HEK293T (cell line): Measurements from ENCODE around the gene TLE4.
"Not testable (repeated sequence)": the region's sequence is repeated elsewhere in the genome, so short reads cannot be mapped to it uniquely, and the experiment has no call there.

ENCODE experiments used
- CTCF ChIA-PET: fragments of 350-600 bp; formaldehyde crosslinking; extraction: SDS; loops from one replicate; lab custom pipeline; 2021; ENCODE audit warnings: antibody characterized with exemption, inconsistent platforms; lab: Yijun Ruan, JAX
- POLR2A ChIA-PET: fragments of 350-600 bp; formaldehyde crosslinking; extraction: SDS; loops from one replicate; lab custom pipeline; 2020; ENCODE audit warnings: antibody characterized with exemption, inconsistent platforms; lab: Yijun Ruan, JAX
- DNase-seq: peaks from one replicate; pipeline ENCODE4 v3.0.0; 2012; ENCODE audit warnings: mixed read lengths; ENCODE audit errors: extremely low spot score
- ARNT ChIP-seq: fragments of 450-650 bp; IDR thresholded peaks from 2 replicates; pipeline ENCODE4 v1.6.1; 2017; ENCODE audit warnings: mild to moderate bottlenecking
- BHLHE40 ChIP-seq: fragments of 450-650 bp; IDR thresholded peaks from 2 replicates; pipeline ENCODE4 v1.6.1; 2016; ENCODE audit warnings: mild to moderate bottlenecking, moderate library complexity, borderline replicate concordance
- CTBP1 ChIP-seq: fragments of 450-650 bp; IDR thresholded peaks from 2 replicates; pipeline ENCODE4 v1.6.1; 2016; ENCODE audit warnings: borderline replicate concordance
- ELF4 ChIP-seq: fragments of 450-650 bp; IDR thresholded peaks from 2 replicates; pipeline ENCODE4 v1.6.1; 2017; ENCODE audit warnings: antibody characterized with exemption
- FOXA1 ChIP-seq: fragments of 450-650 bp; IDR thresholded peaks from 2 replicates; pipeline ENCODE4 v1.6.1; 2016; ENCODE audit warnings: mild to moderate bottlenecking
- FOXK2 ChIP-seq: fragments of 450-650 bp; IDR thresholded peaks from 2 replicates; pipeline ENCODE4 v1.6.1; 2016; ENCODE audit warnings: mild to moderate bottlenecking
- FOXM1 ChIP-seq: fragments of 450-650 bp; IDR thresholded peaks from 2 replicates; pipeline ENCODE4 v1.6.1; 2017; ENCODE audit warnings: mild to moderate bottlenecking, borderline replicate concordance
- HDGF ChIP-seq: fragments of 450-650 bp; IDR thresholded peaks from 2 replicates; pipeline ENCODE4 v1.6.1; 2017; ENCODE audit warnings: antibody characterized with exemption, borderline replicate concordance
- L3MBTL2 ChIP-seq: fragments of 450-650 bp; conservative IDR thresholded peaks from 2 replicates; pipeline ENCODE4 v1.6.1; 2016; ENCODE audit warnings: mild to moderate bottlenecking
- LEF1 ChIP-seq: fragments of 450-650 bp; IDR thresholded peaks from 2 replicates; pipeline ENCODE4 v1.6.1; 2017; ENCODE audit warnings: mild to moderate bottlenecking, borderline replicate concordance
- NFRKB ChIP-seq: fragments of 450-650 bp; IDR thresholded peaks from 2 replicates; pipeline ENCODE4 v1.6.1; 2016; ENCODE audit warnings: mild to moderate bottlenecking, moderate library complexity
- PKNOX1 ChIP-seq: fragments of 450-650 bp; IDR thresholded peaks from 2 replicates; pipeline ENCODE4 v1.6.1; 2016
- SP1 ChIP-seq: fragments of 450-650 bp; IDR thresholded peaks from 2 replicates; pipeline ENCODE4 v1.6.1; 2017
- SUZ12 ChIP-seq: fragments of 450-650 bp; IDR thresholded peaks from 2 replicates; pipeline ENCODE4 v1.6.1; 2016; ENCODE audit warnings: mild to moderate bottlenecking
- TARDBP ChIP-seq: fragments of 450-650 bp; IDR thresholded peaks from 2 replicates; pipeline ENCODE4 v1.6.1; 2016
- ZNF384 ChIP-seq: fragments of 450-650 bp; IDR thresholded peaks from 2 replicates; pipeline ENCODE4 v1.6.1; 2016

The TLE4 gene

DNA sequence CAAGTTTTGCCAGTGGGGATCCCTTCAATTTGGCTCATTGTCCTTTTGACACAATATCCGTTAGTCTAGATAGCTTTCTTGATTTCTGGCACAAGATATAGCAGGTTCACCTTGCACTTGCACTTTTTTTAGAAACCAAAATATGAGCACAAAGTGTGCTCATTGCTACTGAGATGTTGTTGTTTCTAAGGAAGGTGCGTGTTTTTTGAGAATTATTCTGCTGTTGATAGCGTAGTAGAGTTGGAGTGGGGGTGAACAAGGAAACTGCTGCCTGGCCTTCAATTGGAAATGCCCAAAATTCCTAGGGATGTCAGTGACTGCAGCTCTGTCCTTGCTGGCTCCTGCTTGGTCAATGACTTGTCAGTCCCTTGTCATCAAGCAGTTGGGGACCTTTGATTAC lies 73.3 kb downstream of the TLE4 start:
- ChIA-PET CTCF (no interaction called here), POLR2A (no interaction called here)
- TF ChIP-seq PKNOX1: no peak
- no peak for TF ChIP-seq TARDBP
- no peak for TF ChIP-seq L3MBTL2
- no peak for TF ChIP-seq ZNF384
- TF ChIP-seq BHLHE40: no peak
- TF ChIP-seq SP1: no peak
- TF ChIP-seq SUZ12: no peak
- no peak for TF ChIP-seq FOXK2
- TF ChIP-seq LEF1: no peak
- no peak for TF ChIP-seq FOXM1
- DNase-seq: no peak

DNA sequence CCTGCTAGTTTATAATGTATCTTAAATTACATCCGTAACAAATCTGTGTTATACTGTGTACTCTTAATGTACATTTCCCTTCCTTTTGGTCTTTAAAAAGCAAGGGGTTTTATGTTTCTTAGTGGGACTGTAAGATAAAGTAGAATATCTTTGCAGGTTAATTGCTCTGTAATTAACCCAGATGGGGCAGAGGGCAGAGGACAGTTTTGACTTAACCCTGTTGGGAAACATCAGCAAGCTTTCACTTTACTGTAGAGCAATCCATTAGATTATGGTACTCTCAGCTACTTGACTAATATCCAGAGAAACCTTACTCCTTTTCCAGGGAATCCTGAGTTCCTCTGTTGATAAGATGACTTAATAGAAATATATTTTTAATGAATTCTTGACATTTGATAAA lies 74.3 kb downstream of the TLE4 start:
- POLR2A ChIA-PET: no interaction called here
- no peak for DNase-seq
- TF ChIP-seq SP1: no peak
- no peak for TF ChIP-seq ELF4
- TF ChIP-seq ZNF384: no peak
- no peak for TF ChIP-seq ARNT
- TF ChIP-seq LEF1: no peak
- TF ChIP-seq FOXK2: no peak
- TF ChIP-seq SUZ12: no peak
- no peak for TF ChIP-seq FOXA1
- no peak for TF ChIP-seq FOXM1
- no peak for TF ChIP-seq PKNOX1
- TF ChIP-seq CTBP1: no peak
- no peak for TF ChIP-seq NFRKB
- no peak for TF ChIP-seq TARDBP
- TF ChIP-seq BHLHE40: no peak
- no peak for TF ChIP-seq L3MBTL2
- TF ChIP-seq HDGF: no peak
- CTCF ChIA-PET: interaction anchor here (1.1 kb wide), 1 partner anchor 21 kb away, joined by 3 read pairs; no protein-coding TSS in a partner anchor

DNA sequence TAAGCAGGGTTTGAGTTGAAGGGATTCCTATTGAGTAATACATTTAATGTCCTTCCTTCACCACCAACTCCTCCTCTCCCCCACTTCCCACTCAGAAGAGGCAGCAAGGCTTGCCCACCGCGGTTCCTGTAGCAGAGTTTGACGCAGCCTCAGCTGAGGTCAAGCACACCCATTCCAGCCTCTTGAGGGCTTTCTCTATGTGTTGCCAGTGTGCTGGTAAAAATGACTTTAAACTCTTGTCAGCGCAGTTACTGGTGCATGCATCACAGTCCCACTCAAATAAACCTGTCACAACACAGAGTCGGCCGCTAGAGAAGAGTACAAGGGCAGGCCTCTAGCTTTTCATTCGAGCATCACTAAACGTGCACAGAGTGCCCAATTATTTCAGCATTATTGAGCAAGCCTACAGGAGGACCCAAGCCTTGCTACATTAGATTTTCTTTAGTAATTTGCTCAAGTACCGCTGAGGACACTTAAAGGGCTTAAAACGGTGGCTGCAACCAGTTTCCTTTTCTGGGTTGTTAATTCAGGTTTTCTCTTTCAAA lies 79.6 kb downstream of the TLE4 start:
- TF ChIP-seq PKNOX1 (peak; percentile 84), CTBP1 (peak; percentile 36; the same call in 1 of the 2 replicates), ARNT (no peak)
- POLR2A ChIA-PET: interaction anchor here (1.3 kb wide), 1 partner anchor 80 kb away, joined by 5 read pairs; the partner anchor contains the start of gene TLE4

DNA sequence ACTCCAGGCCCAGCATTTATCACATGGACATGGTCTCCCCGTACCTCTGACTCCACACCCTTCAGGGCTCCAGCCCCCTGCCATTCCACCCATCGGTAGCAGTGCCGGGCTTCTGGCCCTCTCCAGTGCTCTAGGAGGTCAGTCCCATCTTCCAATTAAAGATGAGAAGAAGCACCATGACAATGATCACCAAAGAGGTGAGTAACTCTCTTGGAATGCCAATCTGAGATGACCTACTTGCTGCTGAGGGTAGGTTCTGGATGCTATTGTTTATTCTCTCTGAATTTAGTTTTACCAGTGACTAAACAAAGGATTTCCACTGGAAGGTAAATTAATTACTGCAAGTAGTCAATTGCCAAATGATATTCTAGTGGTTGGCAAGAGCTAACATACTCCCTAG lies 80.8 kb downstream of the TLE4 start:
- TF ChIP-seq HDGF: no peak
- TF ChIP-seq SUZ12: no peak
- TF ChIP-seq L3MBTL2: no peak
- no peak for TF ChIP-seq LEF1
- no peak for TF ChIP-seq SP1
- no peak for TF ChIP-seq ZNF384
- no peak for TF ChIP-seq FOXK2
- TF ChIP-seq FOXA1: no peak
- TF ChIP-seq PKNOX1: no peak
- TF ChIP-seq TARDBP: no peak
- TF ChIP-seq ELF4: no peak
- TF ChIP-seq FOXM1: no peak
- TF ChIP-seq CTBP1: no peak
- no peak for TF ChIP-seq NFRKB
- TF ChIP-seq BHLHE40: no peak
- TF ChIP-seq ARNT: no peak
- CTCF ChIA-PET: no interaction called here
- POLR2A ChIA-PET: no interaction called here
- DNase-seq: no peak

More for the DNA sequence above, 79.6 kb downstream of the TLE4 start:
- CTCF ChIA-PET: interaction anchor here (1.0 kb wide), 1 partner anchor 17 kb away, joined by 3 read pairs; no protein-coding TSS in a partner anchor
- peak; percentile 75 for DNase-seq

DNA sequence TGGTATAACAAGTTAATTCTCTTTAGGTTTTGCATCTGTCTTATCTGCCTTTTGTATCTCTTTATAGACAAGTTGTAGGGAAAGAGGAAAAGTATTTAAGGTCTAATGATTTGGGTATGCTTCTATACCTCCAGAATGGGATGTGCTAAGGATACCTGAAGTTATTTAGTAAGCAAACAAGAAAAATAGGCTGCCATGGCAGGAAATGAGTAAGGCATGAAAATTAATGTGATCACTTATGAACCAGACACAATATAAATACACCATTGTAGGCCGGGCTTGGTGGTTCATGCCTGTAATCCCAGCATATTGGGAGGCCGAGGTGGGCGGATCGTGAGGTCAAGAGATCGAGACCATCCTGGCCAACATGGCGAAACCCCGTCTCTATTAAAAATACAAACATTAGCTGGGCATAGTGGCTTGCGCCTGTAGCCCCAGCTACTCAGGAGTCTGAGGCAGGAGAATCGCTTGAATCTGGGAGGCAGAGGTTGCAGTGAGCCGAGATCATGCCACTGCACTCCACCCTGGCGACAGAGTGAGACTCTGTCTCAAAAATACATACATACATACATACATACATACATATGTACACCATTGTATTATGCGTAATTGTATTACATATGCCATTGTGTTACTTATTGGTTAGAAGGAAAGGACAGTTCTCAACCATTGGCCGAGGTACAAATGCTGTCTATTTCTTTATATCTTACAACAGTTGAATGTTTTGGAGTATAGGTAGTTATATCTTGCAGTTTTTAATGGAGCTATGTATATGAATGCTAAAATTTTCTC lies 83.0 kb downstream of the TLE4 start:
- POLR2A ChIA-PET, DNase-seq, CTCF ChIA-PET: not testable (repeated sequence)

DNA sequence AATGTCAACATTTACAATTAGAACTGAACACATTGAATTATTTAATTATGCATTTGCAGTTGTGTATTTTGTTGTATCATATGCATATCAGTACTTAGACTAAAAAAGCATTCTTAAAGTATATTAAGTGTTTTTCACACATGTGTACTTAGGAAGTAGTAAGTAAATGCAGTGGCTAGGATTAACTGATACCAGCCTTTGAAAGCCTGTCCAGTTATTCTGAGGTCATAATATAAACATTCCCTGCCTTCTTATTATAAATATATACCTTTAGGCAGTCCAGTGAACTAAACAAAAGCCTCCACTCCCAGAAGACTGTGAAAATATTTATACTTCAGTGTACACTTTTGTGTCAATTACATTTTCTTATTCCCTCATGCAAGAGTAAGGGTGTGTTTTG lies 83.8 kb downstream of the TLE4 start:
- CTCF ChIA-PET: no interaction called here
- POLR2A ChIA-PET: interaction anchor here (1.8 kb wide), 1 partner anchor 84 kb away, joined by 9 read pairs; the partner anchor contains the start of gene TLE4
- DNase-seq: no peak
- no peak for TF ChIP-seq ARNT
- no peak for TF ChIP-seq HDGF
- TF ChIP-seq LEF1: no peak
- no peak for TF ChIP-seq ZNF384
- no peak for TF ChIP-seq PKNOX1
- TF ChIP-seq CTBP1: no peak
- no peak for TF ChIP-seq FOXK2
- no peak for TF ChIP-seq L3MBTL2
- TF ChIP-seq FOXA1: no peak
- no peak for TF ChIP-seq FOXM1
- no peak for TF ChIP-seq NFRKB
- no peak for TF ChIP-seq TARDBP
- no peak for TF ChIP-seq SUZ12
- no peak for TF ChIP-seq BHLHE40
- no peak for TF ChIP-seq ELF4
- TF ChIP-seq SP1: no peak
